Keratinocyte (primary cell): ENCODE data around the gene NDUFC2.

ENCODE experiments used
- CTCF ChIP-seq, 3 experiments: IDR thresholded peaks in 1 of 3; conservative IDR thresholded peaks in 1 of 3; optimal IDR thresholded peaks in 1 of 3; 2 replicates in 2 of 3; 3 replicates in 1 of 3; pipeline versions ENCODE3 to v1.5.1; 2011; ENCODE audit warnings: low read length in 3 of 3, mild to moderate bottlenecking in 3 of 3, moderate library complexity in 2 of 3, control low read depth in 1 of 3, inconsistent platforms in 1 of 3; ENCODE audit not compliant: insufficient read depth in 2 of 3; ENCODE audit errors: extremely low read depth in 1 of 3
- EZH2 ChIP-seq: IDR thresholded peaks from one replicate; pipeline ENCODE4 v1.6.1; 2012; ENCODE audit warnings: inconsistent platforms, mild to moderate bottlenecking, low read length, moderate library complexity

GRCh38 chr11:78066471-78066870 lies 13.2 kb downstream of the NDUFC2 start:
- TF ChIP-seq CTCF (optimal IDR thresholded peaks at IDR 0.05 in 1 of 3, IDR thresholded peaks at IDR 0.05 in 1 of 3, conservative IDR thresholded peaks at IDR 0.05 in 1 of 3; ENCODE audit: extremely low read depth in 1 of 3, insufficient read depth in 2 of 3, low read length in 3 of 3) (no peak), EZH2 (no peak)
